ENCODE results near the gene MYO1A. TPM values are rescaled to one million over a fixed set of nuclear protein-coding genes. Genes with fewer than 3 reads are reported as not detected.
"Not testable (repeated sequence)": the region's sequence is repeated elsewhere in the genome, so short reads cannot be mapped to it uniquely, and the experiment has no call there.

MYO1A gene
- total RNA-seq, 3 donors from 2014 or later = 0.38 to 1.0 (median 0.71) TPM

- ATAC-seq (no peak), DNase-seq (no peak)
- peaks cover 13% of the 10 kb centered on the region for H3K4me1 Mint-ChIP-seq (ENCODE audit: low read depth)
- H3K4me3 Mint-ChIP-seq = no peak overlapping the region
- H3K9me3 Mint-ChIP-seq = no peaks in the 10 kb centered on the region
- H3K36me3 Mint-ChIP-seq (ENCODE audit: insufficient read depth) = peaks cover 17% of the 10 kb centered on the region
- H3K27me3 Mint-ChIP-seq (ENCODE audit: low read depth) = no peaks in the 10 kb centered on the region
Measured at GRCh38 chr12:56993346-56993745, 56.6 kb downstream of the MYO1A start.

- H3K4me1 Mint-ChIP-seq (ENCODE audit: low read depth) = peaks cover 12% of the 10 kb centered on the region
- peaks cover 10% of the 10 kb centered on the region for H3K36me3 Mint-ChIP-seq (ENCODE audit: insufficient read depth)
- ATAC-seq (no peak), DNase-seq (no peak)
- no peak overlapping the region for H3K4me3 Mint-ChIP-seq
- no peaks in the 10 kb centered on the region for H3K27me3 Mint-ChIP-seq (ENCODE audit: low read depth)
- no peaks in the 10 kb centered on the region for H3K9me3 Mint-ChIP-seq
Measured at GRCh38 chr12:56991319-56992246, 58.3 kb downstream of the MYO1A start.

- Mint-ChIP-seq H3K9me3 (no peaks in the 10 kb centered on the region), H3K36me3 (ENCODE audit: insufficient read depth) (peaks cover 2% of the 10 kb centered on the region), H3K4me3 (no peak overlapping the region), H3K4me1 (ENCODE audit: low read depth) (peaks cover 12% of the 10 kb centered on the region), H3K27me3 (ENCODE audit: low read depth) (no peaks in the 10 kb centered on the region)
- ATAC-seq (no peak), DNase-seq (no peak)
Measured at GRCh38 chr12:56990648-56991318, 59.1 kb downstream of the MYO1A start.

- Mint-ChIP-seq H3K27me3 (ENCODE audit: low read depth) (no peaks in the 10 kb centered on the region), H3K4me3 (no peak overlapping the region), H3K36me3 (ENCODE audit: insufficient read depth) (peaks cover 2% of the 10 kb centered on the region), H3K4me1 (ENCODE audit: low read depth) (peaks cover 12% of the 10 kb centered on the region), H3K9me3 (no peaks in the 10 kb centered on the region)
- DNase-seq (no peak), ATAC-seq (no peak)
Measured at GRCh38 chr12:56989861-56990610, 59.9 kb downstream of the MYO1A start.

- H3K4me3 Mint-ChIP-seq = no peak overlapping the region
- DNase-seq (no peak), ATAC-seq (no peak)
- no peaks in the 10 kb centered on the region for H3K9me3 Mint-ChIP-seq
- peaks cover 12% of the 10 kb centered on the region for H3K4me1 Mint-ChIP-seq (ENCODE audit: low read depth)
- H3K36me3 Mint-ChIP-seq (ENCODE audit: insufficient read depth) = peaks cover 2% of the 10 kb centered on the region
- no peaks in the 10 kb centered on the region for H3K27me3 Mint-ChIP-seq (ENCODE audit: low read depth)
Measured at GRCh38 chr12:56988207-56988739, 61.7 kb downstream of the MYO1A start.

- Mint-ChIP-seq H3K36me3 (ENCODE audit: insufficient read depth) (no peaks in the 10 kb centered on the region), H3K9me3 (no peaks in the 10 kb centered on the region), H3K4me1 (ENCODE audit: low read depth) (peaks cover 12% of the 10 kb centered on the region), H3K4me3 (peak overlapping the region; percentile 33), H3K27me3 (ENCODE audit: low read depth) (no peaks in the 10 kb centered on the region)
- ATAC-seq (peak; percentile 82 to 83), DNase-seq (peak; percentile 76)
Measured at GRCh38 chr12:56987551-56988053, 62.3 kb downstream of the MYO1A start.

- Mint-ChIP-seq H3K4me1 (ENCODE audit: low read depth) (peaks cover 12% of the 10 kb centered on the region), H3K27me3 (ENCODE audit: low read depth) (no peaks in the 10 kb centered on the region), H3K36me3 (ENCODE audit: insufficient read depth) (no peaks in the 10 kb centered on the region), H3K9me3 (no peaks in the 10 kb centered on the region), H3K4me3 (peak overlapping the region; percentile 33)
- ATAC-seq (no peak), DNase-seq (no peak)
Measured at GRCh38 chr12:56987011-56987410, 62.9 kb downstream of the MYO1A start.

GRCh38 chr12:56985714-56986113, 64.2 kb downstream of the MYO1A start:
- not testable (repeated sequence) for DNase-seq; H3K4me3 Mint-ChIP-seq; H3K27me3 Mint-ChIP-seq (ENCODE audit: low read depth); H3K4me1 Mint-ChIP-seq (ENCODE audit: low read depth); H3K36me3 Mint-ChIP-seq (ENCODE audit: insufficient read depth); H3K9me3 Mint-ChIP-seq
- ATAC-seq = peak; percentile 69 to 71

GRCh38 chr12:56983386-56983785, 66.5 kb downstream of the MYO1A start:
- ATAC-seq (no peak), DNase-seq (no peak)
- H3K36me3 Mint-ChIP-seq (ENCODE audit: insufficient read depth) = no peaks in the 10 kb centered on the region
- no peak overlapping the region for H3K4me3 Mint-ChIP-seq
- peaks cover 5% of the 10 kb centered on the region for H3K4me1 Mint-ChIP-seq (ENCODE audit: low read depth)
- H3K9me3 Mint-ChIP-seq = no peaks in the 10 kb centered on the region
- H3K27me3 Mint-ChIP-seq (ENCODE audit: low read depth) = no peaks in the 10 kb centered on the region

GRCh38 chr12:56982578-56983236, 67.2 kb downstream of the MYO1A start:
- DNase-seq; ATAC-seq; H3K9me3 Mint-ChIP-seq; H3K36me3 Mint-ChIP-seq (ENCODE audit: insufficient read depth); H3K4me3 Mint-ChIP-seq; H3K4me1 Mint-ChIP-seq (ENCODE audit: low read depth); H3K27me3 Mint-ChIP-seq (ENCODE audit: low read depth): not testable (repeated sequence)

- H3K9me3 Mint-ChIP-seq = no peaks in the 10 kb centered on the region
- no peaks in the 10 kb centered on the region for H3K36me3 Mint-ChIP-seq (ENCODE audit: insufficient read depth)
- ATAC-seq (no peak), DNase-seq (no peak)
- H3K27me3 Mint-ChIP-seq (ENCODE audit: low read depth) = no peaks in the 10 kb centered on the region
- no peaks in the 10 kb centered on the region for H3K4me1 Mint-ChIP-seq (ENCODE audit: low read depth)
- no peak overlapping the region for H3K4me3 Mint-ChIP-seq
Measured at GRCh38 chr12:56980941-56981530, 68.9 kb downstream of the MYO1A start.

- no peaks in the 10 kb centered on the region for H3K36me3 Mint-ChIP-seq (ENCODE audit: insufficient read depth)
- H3K4me1 Mint-ChIP-seq (ENCODE audit: low read depth) = no peaks in the 10 kb centered on the region
- DNase-seq (no peak), ATAC-seq (no peak)
- no peak overlapping the region for H3K4me3 Mint-ChIP-seq
- H3K27me3 Mint-ChIP-seq (ENCODE audit: low read depth) = no peaks in the 10 kb centered on the region
- H3K9me3 Mint-ChIP-seq = no peaks in the 10 kb centered on the region
Measured at GRCh38 chr12:56980268-56980667, 69.7 kb downstream of the MYO1A start.

- no peak overlapping the region for H3K4me3 Mint-ChIP-seq
- ATAC-seq = no peak
Measured at GRCh38 chr12:56979628-56980027, 70.3 kb downstream of the MYO1A start.

More at GRCh38 chr12:56979628-56980027, 70.3 kb downstream of the MYO1A start:
- Mint-ChIP-seq H3K36me3 (ENCODE audit: insufficient read depth) (no peaks in the 10 kb centered on the region), H3K4me1 (ENCODE audit: low read depth) (no peaks in the 10 kb centered on the region), H3K27me3 (ENCODE audit: low read depth) (no peaks in the 10 kb centered on the region), H3K9me3 (no peaks in the 10 kb centered on the region)
- DNase-seq = no peak
